ENCODE measurements around the gene ATF7.
A peak's percentile ranks its signal among the peaks of the same experiment; 100 is the strongest.

ATF7 gene

DNA sequence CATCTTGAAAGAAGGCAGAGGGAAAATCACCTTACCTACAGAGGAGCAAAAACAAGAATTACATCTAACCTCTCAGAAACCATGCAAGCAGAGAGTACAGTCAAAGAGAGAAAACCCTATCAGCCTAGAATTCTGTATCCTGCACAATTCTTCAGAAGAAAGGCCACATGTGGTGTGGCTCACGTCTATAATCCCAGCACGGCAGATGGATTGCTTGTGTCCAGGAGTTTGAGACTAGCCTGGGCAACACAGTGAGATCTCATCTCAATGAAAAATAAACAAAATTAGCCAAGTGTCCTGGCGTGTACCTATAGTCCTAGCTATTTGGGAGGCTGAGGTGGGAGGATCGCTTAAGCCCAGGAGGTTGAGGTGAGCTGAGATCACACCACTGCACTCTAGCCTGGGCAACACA, 48.2 kb downstream of the ATF7 start:
- DNase-seq (ENCODE audit: low read depth) = no peak
- TF ChIP-seq POLR2A (IDR thresholded peaks at IDR 0.05; ENCODE audit: extremely low read depth, insufficient read length) (no peak), MYC (IDR thresholded peaks at IDR 0.05; ENCODE audit: low read depth, low read length) (no peak)
- TF ChIP-seq, protein P1, sequence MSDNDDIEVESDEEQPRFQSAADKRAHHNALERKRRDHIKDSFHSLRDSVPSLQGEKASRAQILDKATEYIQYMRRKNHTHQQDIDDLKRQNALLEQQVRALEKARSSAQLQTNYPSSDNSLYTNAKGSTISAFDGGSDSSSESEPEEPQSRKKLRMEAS (IDR thresholded peaks at IDR 0.05; ENCODE audit: low read depth, low read length) = no peak
- TF ChIP-seq, protein P2, sequence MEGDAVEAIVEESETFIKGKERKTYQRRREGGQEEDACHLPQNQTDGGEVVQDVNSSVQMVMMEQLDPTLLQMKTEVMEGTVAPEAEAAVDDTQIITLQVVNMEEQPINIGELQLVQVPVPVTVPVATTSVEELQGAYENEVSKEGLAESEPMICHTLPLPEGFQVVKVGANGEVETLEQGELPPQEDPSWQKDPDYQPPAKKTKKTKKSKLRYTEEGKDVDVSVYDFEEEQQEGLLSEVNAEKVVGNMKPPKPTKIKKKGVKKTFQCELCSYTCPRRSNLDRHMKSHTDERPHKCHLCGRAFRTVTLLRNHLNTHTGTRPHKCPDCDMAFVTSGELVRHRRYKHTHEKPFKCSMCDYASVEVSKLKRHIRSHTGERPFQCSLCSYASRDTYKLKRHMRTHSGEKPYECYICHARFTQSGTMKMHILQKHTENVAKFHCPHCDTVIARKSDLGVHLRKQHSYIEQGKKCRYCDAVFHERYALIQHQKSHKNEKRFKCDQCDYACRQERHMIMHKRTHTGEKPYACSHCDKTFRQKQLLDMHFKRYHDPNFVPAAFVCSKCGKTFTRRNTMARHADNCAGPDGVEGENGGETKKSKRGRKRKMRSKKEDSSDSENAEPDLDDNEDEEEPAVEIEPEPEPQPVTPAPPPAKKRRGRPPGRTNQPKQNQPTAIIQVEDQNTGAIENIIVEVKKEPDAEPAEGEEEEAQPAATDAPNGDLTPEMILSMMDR (IDR thresholded peaks at IDR 0.05; ENCODE audit: low read depth, low read length) = no peak
- no peak overlapping the region for H3K4me3 ChIP-seq (ENCODE audit: low read depth, low read length)

DNA sequence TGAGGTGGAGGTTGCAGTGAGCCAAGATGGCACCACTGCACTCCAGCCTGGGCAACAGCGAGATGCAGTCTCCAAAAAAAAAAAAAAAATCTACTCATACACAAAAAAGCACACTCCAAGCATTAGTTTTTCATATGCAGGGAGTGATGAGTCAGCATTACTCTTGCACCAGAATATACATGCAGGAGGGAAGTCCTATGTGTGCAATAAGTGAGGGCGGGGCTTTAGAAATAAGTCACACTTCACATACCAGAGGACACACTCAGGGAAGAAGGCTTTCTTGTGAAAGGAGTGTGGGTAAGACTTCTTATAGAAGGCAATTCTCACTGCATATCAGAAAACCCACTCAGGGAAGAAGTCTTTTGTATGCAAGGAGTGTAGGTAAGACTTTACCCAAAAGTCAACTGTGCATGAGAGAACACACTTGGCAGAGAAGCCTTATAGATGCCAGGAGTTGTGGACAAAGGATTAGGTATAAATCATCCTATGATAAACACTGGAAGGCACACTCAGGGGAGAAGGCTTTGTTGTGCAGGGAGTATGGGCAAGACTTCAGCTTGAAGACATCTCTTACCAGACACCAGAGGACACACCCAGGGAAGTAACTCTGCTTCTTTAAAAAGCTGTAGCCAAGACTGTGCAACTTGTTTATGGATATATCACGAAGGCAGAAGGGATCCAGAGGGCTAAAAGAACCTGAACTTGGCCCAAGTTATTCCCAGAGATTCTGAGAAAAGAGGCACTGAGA, 50.5 kb downstream of the ATF7 start:
- TF ChIP-seq, protein P1 (IDR thresholded peaks at IDR 0.05; ENCODE audit: low read depth, low read length) = no peak
- TF ChIP-seq MYC (IDR thresholded peaks at IDR 0.05; ENCODE audit: low read depth, low read length) (no peak), POLR2A (IDR thresholded peaks at IDR 0.05; ENCODE audit: extremely low read depth, insufficient read length) (no peak)
- TF ChIP-seq, protein P2 (IDR thresholded peaks at IDR 0.05; ENCODE audit: low read depth, low read length) = no peak
- H3K4me3 ChIP-seq (ENCODE audit: low read depth, low read length) = no peak overlapping the region
- peak; percentile 90 for DNase-seq (ENCODE audit: low read depth)

DNA sequence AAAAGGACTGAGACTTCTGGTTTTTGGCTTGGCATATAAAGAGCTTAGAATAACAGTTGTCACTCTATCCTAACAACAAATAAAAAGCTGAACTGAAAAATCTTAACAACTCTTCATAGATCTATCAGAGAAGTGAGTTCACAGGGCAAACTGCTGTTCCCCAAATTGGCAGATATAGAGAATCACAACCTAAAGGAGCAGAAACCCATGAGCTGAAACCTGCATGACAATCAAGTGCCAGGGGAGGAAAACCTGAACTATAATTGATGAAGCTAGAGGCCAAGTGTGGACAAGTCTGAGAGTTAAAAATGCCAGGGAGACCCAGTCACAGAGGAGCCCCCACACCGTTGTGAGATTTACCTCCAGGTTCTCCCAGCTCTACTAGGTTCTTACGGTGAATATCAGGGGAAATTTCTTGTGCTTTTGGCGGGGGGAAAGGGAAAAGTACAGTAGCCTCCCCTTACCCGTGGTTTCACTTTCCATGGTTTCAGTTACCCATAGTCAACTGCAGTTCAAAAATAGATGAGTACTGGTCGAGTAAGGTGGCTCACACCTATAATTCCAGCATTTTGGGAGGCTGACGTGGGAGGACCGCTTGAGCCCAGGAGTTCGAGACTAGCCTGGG, 53.9 kb downstream of the ATF7 start:
- no peak for DNase-seq (ENCODE audit: low read depth)
- H3K4me3 ChIP-seq (ENCODE audit: low read depth, low read length) = no peak overlapping the region
- TF ChIP-seq, protein P1 (IDR thresholded peaks at IDR 0.05; ENCODE audit: low read depth, low read length) = no peak
- TF ChIP-seq POLR2A (IDR thresholded peaks at IDR 0.05; ENCODE audit: extremely low read depth, insufficient read length) (no peak), MYC (IDR thresholded peaks at IDR 0.05; ENCODE audit: low read depth, low read length) (no peak)
- TF ChIP-seq, protein P2 (IDR thresholded peaks at IDR 0.05; ENCODE audit: low read depth, low read length) = no peak

DNA sequence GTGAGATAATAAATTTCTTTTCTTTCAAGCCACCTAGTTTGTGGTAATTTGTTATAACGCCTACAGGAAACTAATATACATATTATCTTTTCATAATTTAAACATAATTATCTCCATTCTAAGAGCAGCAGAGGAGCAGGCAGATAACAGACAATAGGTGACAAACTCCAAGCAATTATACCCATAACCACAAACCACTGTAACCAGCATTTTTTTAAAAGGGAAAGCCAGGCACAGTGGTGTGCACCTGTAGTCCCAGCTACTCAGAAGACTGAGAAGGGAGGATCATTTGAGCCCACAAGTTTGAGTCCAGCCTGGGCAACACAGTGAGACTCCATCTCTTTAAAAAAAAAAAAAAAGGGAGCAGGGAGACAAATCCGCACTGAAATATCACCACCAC, 54.9 kb downstream of the ATF7 start:
- TF ChIP-seq MYC (IDR thresholded peaks at IDR 0.05; ENCODE audit: low read depth, low read length) (no peak), POLR2A (IDR thresholded peaks at IDR 0.05; ENCODE audit: extremely low read depth, insufficient read length) (no peak)
- TF ChIP-seq, protein P1 (IDR thresholded peaks at IDR 0.05; ENCODE audit: low read depth, low read length) = no peak
- TF ChIP-seq, protein P2 (IDR thresholded peaks at IDR 0.05; ENCODE audit: low read depth, low read length) = no peak
- no peak overlapping the region for H3K4me3 ChIP-seq (ENCODE audit: low read depth, low read length)
- DNase-seq (ENCODE audit: low read depth) = no peak

DNA sequence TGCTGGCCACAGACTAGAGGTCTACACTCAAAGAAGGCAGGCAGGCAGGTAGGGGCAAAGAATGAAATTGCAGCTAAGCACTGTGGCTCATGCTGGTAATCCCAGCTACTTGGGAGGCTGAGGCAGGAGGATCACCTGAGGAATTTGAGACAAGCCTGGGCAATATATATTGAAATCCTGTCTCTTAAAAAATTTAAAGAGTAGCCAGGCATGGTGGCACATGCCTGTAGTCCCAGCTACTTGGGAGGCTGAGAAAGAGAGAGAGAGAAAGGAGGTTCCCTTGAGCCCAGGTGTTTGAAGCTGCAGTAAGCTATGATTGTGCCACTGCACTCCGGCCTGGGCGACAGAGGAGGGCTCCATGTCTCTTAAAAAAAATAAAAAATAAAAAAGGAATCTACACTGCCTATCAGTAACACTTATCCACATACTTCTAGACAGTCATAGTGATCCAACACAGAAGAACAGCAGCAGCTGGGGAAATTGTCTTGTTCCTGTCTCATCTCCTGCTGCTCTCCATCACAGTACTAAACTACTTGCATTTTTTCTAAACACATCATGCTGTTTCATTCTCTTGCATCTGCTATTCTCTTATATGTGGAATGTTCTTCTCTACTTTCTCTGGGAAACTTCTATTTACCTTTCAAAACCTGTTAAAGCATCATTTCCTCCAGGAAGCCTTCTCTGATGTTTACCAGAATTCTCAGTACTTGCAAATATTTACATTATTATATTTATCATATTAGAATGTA, 57.2 kb downstream of the ATF7 start:
- H3K4me3 ChIP-seq (ENCODE audit: low read depth, low read length) = no peak overlapping the region
- no peak for DNase-seq (ENCODE audit: low read depth)
- TF ChIP-seq MYC (IDR thresholded peaks at IDR 0.05; ENCODE audit: low read depth, low read length) (no peak), POLR2A (IDR thresholded peaks at IDR 0.05; ENCODE audit: extremely low read depth, insufficient read length) (no peak)
- TF ChIP-seq, protein P2 (IDR thresholded peaks at IDR 0.05; ENCODE audit: low read depth, low read length) = no peak
- TF ChIP-seq, protein P1 (IDR thresholded peaks at IDR 0.05; ENCODE audit: low read depth, low read length) = no peak
